Keratinocyte (primary cell): ENCODE results near the gene HDAC10. TPM values are rescaled to one million over a fixed set of nuclear protein-coding genes. Genes with fewer than 3 reads are reported as not detected.

Experiments
- DNase-seq: peaks from one replicate; pipeline ENCODE4 v3.0.0-alpha.2; 2011; ENCODE audit warnings: low read depth, missing footprints, low spot score
- FAIRE-seq: peaks from 2 replicates; lab custom pipeline; 2011; peaks lifted over from hg19 to GRCh38; lab: Jason Lieb, UNC
- H2AFZ ChIP-seq: 2 replicates; pipeline ENCODE4 v1.6.0; 2012; ENCODE audit warnings: low read length, control low read depth, inconsistent platforms; ENCODE audit not compliant: control insufficient read depth
- H3K27ac ChIP-seq: 2 replicates; pipeline ENCODE4 v1.5.1; 2011; ENCODE audit warnings: low read length; ENCODE audit not compliant: control insufficient read depth, insufficient read depth
- H3K27me3 ChIP-seq: 3 replicates; pipeline ENCODE4 v1.6.0; 2011; ENCODE audit warnings: low read length; ENCODE audit not compliant: control insufficient read depth, insufficient read depth; ENCODE audit errors: extremely low read depth
- H3K36me3 ChIP-seq, 2 experiments: 2 replicates in 1 of 2; 3 replicates in 1 of 2; pipeline ENCODE4 v1.5.1; 2011; ENCODE audit warnings: low read length in 2 of 2, mild to moderate bottlenecking in 1 of 2; ENCODE audit not compliant: control insufficient read depth in 2 of 2, insufficient read depth in 2 of 2; ENCODE audit errors: extremely low read depth in 1 of 2
- H3K4me1 ChIP-seq: 3 replicates; pipeline ENCODE4 v1.5.1; 2011; ENCODE audit warnings: low read length; ENCODE audit not compliant: control insufficient read depth, insufficient read depth; ENCODE audit errors: extremely low read depth
- H3K4me2 ChIP-seq: 3 replicates; pipeline ENCODE4 v1.6.0; 2011; ENCODE audit warnings: low read depth, low read length; ENCODE audit not compliant: control insufficient read depth, insufficient read depth; ENCODE audit errors: extremely low read depth
- H3K4me3 ChIP-seq, 3 experiments: fragments of 200-600 bp in 1 of 3; sonication (generic) in 1 of 3; 2 replicates in 2 of 3; 3 replicates in 1 of 3; pipeline ENCODE4 v1.5.1; 2011 to 2016; ENCODE audit warnings: low read length in 3 of 3, mild to moderate bottlenecking in 3 of 3, control low read depth in 2 of 3, inconsistent platforms in 1 of 3, low read depth in 1 of 3, mixed read lengths in 1 of 3, mixed run types in 1 of 3, moderate library complexity in 1 of 3; ENCODE audit not compliant: control insufficient read depth in 2 of 3, insufficient read depth in 2 of 3; ENCODE audit errors: extremely low read depth in 1 of 3
- H3K79me2 ChIP-seq: 2 replicates; pipeline ENCODE4 v1.6.0; 2012; ENCODE audit warnings: low read length; ENCODE audit not compliant: control insufficient read depth, insufficient read depth
- H3K9ac ChIP-seq: 3 replicates; pipeline ENCODE4 v1.6.0; 2011; ENCODE audit warnings: low read length; ENCODE audit not compliant: control insufficient read depth, insufficient read depth; ENCODE audit errors: extremely low read depth
- H3K9me1 ChIP-seq: 3 replicates; pipeline ENCODE4 v1.6.0; 2011; ENCODE audit warnings: low read length; ENCODE audit not compliant: control insufficient read depth, insufficient read depth; ENCODE audit errors: extremely low read depth
- H3K9me3 ChIP-seq: 2 replicates; pipeline ENCODE4 v1.5.1; 2012; ENCODE audit warnings: low read depth, low read length; ENCODE audit not compliant: control insufficient read depth
- H4K20me1 ChIP-seq: 3 replicates; pipeline ENCODE4 v1.6.0; 2011; ENCODE audit warnings: low read length; ENCODE audit not compliant: control insufficient read depth, insufficient read depth; ENCODE audit errors: extremely low read depth
- CTCF ChIP-seq, 3 experiments: IDR thresholded peaks in 1 of 3; conservative IDR thresholded peaks in 1 of 3; optimal IDR thresholded peaks in 1 of 3; 2 replicates in 2 of 3; 3 replicates in 1 of 3; pipeline versions ENCODE3 to v1.5.1; 2011; ENCODE audit warnings: low read length in 3 of 3, mild to moderate bottlenecking in 3 of 3, moderate library complexity in 2 of 3, control low read depth in 1 of 3, inconsistent platforms in 1 of 3; ENCODE audit not compliant: insufficient read depth in 2 of 3; ENCODE audit errors: extremely low read depth in 1 of 3
- EZH2 ChIP-seq: IDR thresholded peaks from one replicate; pipeline ENCODE4 v1.6.1; 2012; ENCODE audit warnings: inconsistent platforms, mild to moderate bottlenecking, low read length, moderate library complexity
- dilution Hi-C: fragments of 300-500 bp; cut with MboI; formaldehyde crosslinking; loops from one replicate; pipeline ENCODE4 v1.7.0; 2020; ENCODE audit warnings: low sequenced_read_pairs; ENCODE audit not compliant: extremely low pct_ligation_motif_present
- polyA plus RNA-seq, 5 experiments: library from polyadenylated mRNA; depleted of rRNA in 3 of 5; stranded (reverse) in 3 of 5; stranded (forward) in 1 of 5; unstranded in 1 of 5; fragments of >200 nt; gene quantifications; 1 replicate in 1 of 5; 2 replicates in 3 of 5; 3 replicates in 1 of 5; pipeline versions ENCODE4 v1.2.1 to v1.2.3, GENCODE V29; 2011 to 2012; ENCODE audit warnings: missing spikeins in 2 of 5, low read depth in 1 of 5, low replicate concordance in 1 of 5

The HDAC10 gene
- polyA plus RNA-seq, 1 donor (not counting 4 experiments of a cell fraction or from before 2014, with no cell fraction given): 4.7 TPM

GRCh38 chr22:50253941-50254340 is 2.9 kb upstream of the HDAC10 start:
- DNase-seq (no peak), FAIRE-seq (no peak)
- no peak overlapping the region for H3K27ac ChIP-seq
- H4K20me1 ChIP-seq: no peaks in the 10 kb centered on the region
- no peak overlapping the region for H3K4me2 ChIP-seq
- dilution Hi-C loops: no loop called here
- H3K79me2 ChIP-seq: no peaks in the 10 kb centered on the region
- no peak for TF ChIP-seq CTCF (optimal IDR thresholded peaks at IDR 0.05 in 1 of 3, IDR thresholded peaks at IDR 0.05 in 1 of 3, conservative IDR thresholded peaks at IDR 0.05 in 1 of 3; ENCODE audit: extremely low read depth in 1 of 3, insufficient read depth in 2 of 3, low read length in 3 of 3)
- TF ChIP-seq EZH2: no peak
- peaks cover 3 to 5% of the 10 kb centered on the region in 2 experiments for H3K36me3 ChIP-seq
- no peak overlapping the region for H3K9ac ChIP-seq
- H3K4me1 ChIP-seq: peaks cover 6% of the 10 kb centered on the region
- no peaks in the 10 kb centered on the region for H3K9me3 ChIP-seq
- no peak overlapping the region for H2AFZ ChIP-seq
- H3K9me1 ChIP-seq: no peaks in the 10 kb centered on the region
- H3K4me3 ChIP-seq: no peak overlapping the region
- H3K27me3 ChIP-seq: no peaks in the 10 kb centered on the region

GRCh38 chr22:50253046-50253915 is 2.2 kb upstream of the HDAC10 start:
- Histone ChIP-seq H3K4me3 (no peak overlapping the region), H3K9me1 (no peaks in the 10 kb centered on the region), H3K9me3 (no peaks in the 10 kb centered on the region), H3K27me3 (no peaks in the 10 kb centered on the region), H3K79me2 (no peaks in the 10 kb centered on the region), H3K36me3 (peaks cover 3 to 5% of the 10 kb centered on the region in 2 experiments), H3K27ac (no peak overlapping the region), H4K20me1 (no peaks in the 10 kb centered on the region), H3K4me2 (no peak overlapping the region), H3K9ac (no peak overlapping the region), H3K4me1 (peaks cover 6% of the 10 kb centered on the region), H2AFZ (no peak overlapping the region)
- dilution Hi-C loops: no loop called here
- DNase-seq (no peak), FAIRE-seq (no peak)
- TF ChIP-seq EZH2 (no peak), CTCF (optimal IDR thresholded peaks at IDR 0.05 in 1 of 3, IDR thresholded peaks at IDR 0.05 in 1 of 3, conservative IDR thresholded peaks at IDR 0.05 in 1 of 3; ENCODE audit: extremely low read depth in 1 of 3, insufficient read depth in 2 of 3, low read length in 3 of 3) (no peak)
